COLO668 (cell line): ENCODE results near the gene MBNL1.
A peak's percentile ranks its signal among the peaks of the same experiment; 100 is the strongest.

Source experiments
- DNase-seq: peaks from one replicate; lab custom pipeline; 2025; ENCODE audit not compliant: unreplicated experiment; lab: John Stamatoyannopoulos, UW

MBNL1 gene

GRCh38 chr3:152268555-152269055, at the start of gene MBNL1:
Gene MBNL1 (plus strand): TSS chr3:152268929. CDS start chr3:152300194, 31,265 bp downstream.
- peak; percentile 82 for DNase-seq

- no peak for DNase-seq
These were observed 49.5 kb upstream of the MBNL1 start for GRCh38 chr3:152219216-152219615.

GRCh38 chr3:152219769-152220255, 48.9 kb upstream of the MBNL1 start:
- DNase-seq, result no peak

GRCh38 chr3:152222327-152222726, 46.4 kb upstream of the MBNL1 start:
- no peak for DNase-seq

GRCh38 chr3:152225201-152225600, 43.5 kb upstream of the MBNL1 start:
- DNase-seq, result no peak

- DNase-seq, result no peak
These were observed 42.6 kb upstream of the MBNL1 start for GRCh38 chr3:152226176-152226575.

- no peak for DNase-seq
These were observed 41.7 kb upstream of the MBNL1 start for GRCh38 chr3:152227027-152227426.

- DNase-seq, result no peak
These were observed 39.0 kb upstream of the MBNL1 start for GRCh38 chr3:152229692-152230091.

- DNase-seq, result no peak
These were observed 38.4 kb upstream of the MBNL1 start for GRCh38 chr3:152230370-152230769.

GRCh38 chr3:152232001-152232400, 36.7 kb upstream of the MBNL1 start:
- DNase-seq, result no peak

GRCh38 chr3:152232679-152233078, 36.0 kb upstream of the MBNL1 start:
- DNase-seq, result no peak

GRCh38 chr3:152234657-152235375, 33.9 kb upstream of the MBNL1 start:
- no peak for DNase-seq

GRCh38 chr3:152235709-152236298, 32.9 kb upstream of the MBNL1 start:
- DNase-seq, result no peak

- no peak for DNase-seq
These were observed 32.0 kb upstream of the MBNL1 start for GRCh38 chr3:152236716-152237115.

- no peak for DNase-seq
These were observed 27.3 kb upstream of the MBNL1 start for GRCh38 chr3:152241142-152242017.

GRCh38 chr3:152243301-152243711, 25.4 kb upstream of the MBNL1 start:
- DNase-seq, result no peak

GRCh38 chr3:152243721-152244516, 24.8 kb upstream of the MBNL1 start:
- no peak for DNase-seq

- DNase-seq, result no peak
These were observed 24.2 kb upstream of the MBNL1 start for GRCh38 chr3:152244517-152244888.

GRCh38 chr3:152245498-152246170, 23.1 kb upstream of the MBNL1 start:
- DNase-seq, result no peak

GRCh38 chr3:152251916-152252315, 16.8 kb upstream of the MBNL1 start:
- DNase-seq, result no peak
